GM21367 (cell line): ENCODE measurements around the gene PUM2.
"Not testable (repeated sequence)": the region's sequence is repeated elsewhere in the genome, so short reads cannot be mapped to it uniquely, and the experiment has no call there.

Source experiments
- ATAC-seq: cut with Tn5 transposase; IDR thresholded peaks from one replicate; pipeline ENCODE4 v1.9.1; 2021; ENCODE audit not compliant: unreplicated experiment

PUM2 gene

DNA sequence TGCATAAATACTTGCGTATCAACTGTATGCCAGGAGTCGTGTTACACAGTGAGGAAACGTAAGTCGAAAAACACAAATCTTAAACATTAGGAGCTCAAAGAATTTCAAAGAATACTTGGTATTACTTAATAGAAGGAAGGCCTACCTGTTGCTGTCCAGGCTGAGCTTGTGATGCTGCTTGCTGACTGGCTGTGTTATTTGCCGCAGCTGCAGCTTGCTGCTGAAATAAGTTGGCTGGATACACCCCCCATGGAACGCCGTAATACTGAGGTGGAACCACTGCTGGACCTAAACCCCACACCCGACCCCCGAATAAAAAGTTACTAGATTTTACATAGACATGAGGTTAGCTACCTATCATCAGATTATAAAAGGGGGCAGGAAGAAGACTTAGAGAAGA lies 56.4 kb downstream of the PUM2 start:
- ATAC-seq = no peak

DNA sequence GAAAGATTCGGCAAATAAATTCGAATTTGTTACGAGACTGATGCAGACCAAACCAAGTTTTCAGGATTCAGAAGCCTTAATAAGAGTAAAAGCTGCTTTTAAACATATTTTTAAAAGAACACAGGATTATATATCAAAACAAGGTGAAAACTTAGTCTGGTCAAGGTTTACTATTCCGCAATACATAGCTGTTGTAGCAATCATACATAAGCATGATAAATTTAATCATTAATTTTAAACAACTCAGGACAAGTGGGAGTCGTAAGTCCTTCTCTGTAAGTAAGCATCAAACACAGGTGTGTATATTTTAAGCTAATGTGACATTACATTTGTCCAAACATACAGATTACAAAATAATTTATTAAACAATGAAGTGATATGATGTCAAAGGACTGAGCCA lies 57.7 kb downstream of the PUM2 start:
- no peak for ATAC-seq

DNA sequence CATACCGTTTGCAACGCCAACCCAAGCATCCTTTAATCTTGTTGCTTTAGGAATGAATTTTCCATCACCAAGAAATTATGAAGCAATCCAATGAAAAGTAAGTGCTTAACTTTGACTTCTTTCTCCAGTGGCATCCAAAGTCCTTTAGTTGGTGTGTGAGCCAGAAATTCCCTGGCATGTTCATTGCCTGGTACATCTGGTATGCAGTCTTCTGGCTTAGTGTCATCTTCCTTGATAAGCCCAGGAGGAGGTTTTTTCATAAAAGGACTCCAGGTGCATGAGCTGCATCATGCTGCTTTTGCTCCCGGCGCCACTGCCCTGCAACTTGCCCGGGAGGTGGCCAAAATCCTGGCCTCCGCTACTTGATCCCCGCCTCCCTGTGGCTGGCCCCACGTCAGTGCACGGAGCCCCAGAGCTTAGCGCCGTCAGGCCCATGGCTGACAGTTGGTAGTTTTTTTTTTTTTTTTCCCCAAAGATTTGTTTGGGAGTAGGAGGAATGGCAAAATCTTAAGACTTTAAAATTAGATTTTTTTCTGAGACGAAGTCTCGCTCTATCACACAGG lies 58.7 kb downstream of the PUM2 start:
- no peak for ATAC-seq

DNA sequence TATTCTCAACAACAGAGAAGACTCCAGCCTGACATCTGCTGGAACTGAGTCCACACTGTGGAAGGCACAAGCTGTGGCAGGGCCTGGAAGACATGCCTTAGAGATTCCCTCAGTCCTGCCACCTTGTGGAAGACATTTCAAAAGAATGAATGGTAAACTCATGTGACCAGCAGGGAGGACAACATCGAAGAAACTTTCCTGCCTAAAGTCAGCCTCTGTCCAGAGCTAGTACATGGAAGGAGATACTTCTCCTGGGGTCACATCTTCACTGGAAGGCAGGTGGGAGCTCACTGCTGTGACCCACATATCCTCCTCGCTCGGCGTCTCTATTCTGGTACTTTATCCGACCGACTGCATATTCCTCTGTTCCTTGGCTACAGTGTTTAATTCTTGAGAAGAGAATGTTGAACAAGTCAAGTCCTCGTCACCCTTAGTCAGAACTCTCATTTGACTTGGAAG lies 59.5 kb downstream of the PUM2 start:
- ATAC-seq = peak; percentile 47

DNA sequence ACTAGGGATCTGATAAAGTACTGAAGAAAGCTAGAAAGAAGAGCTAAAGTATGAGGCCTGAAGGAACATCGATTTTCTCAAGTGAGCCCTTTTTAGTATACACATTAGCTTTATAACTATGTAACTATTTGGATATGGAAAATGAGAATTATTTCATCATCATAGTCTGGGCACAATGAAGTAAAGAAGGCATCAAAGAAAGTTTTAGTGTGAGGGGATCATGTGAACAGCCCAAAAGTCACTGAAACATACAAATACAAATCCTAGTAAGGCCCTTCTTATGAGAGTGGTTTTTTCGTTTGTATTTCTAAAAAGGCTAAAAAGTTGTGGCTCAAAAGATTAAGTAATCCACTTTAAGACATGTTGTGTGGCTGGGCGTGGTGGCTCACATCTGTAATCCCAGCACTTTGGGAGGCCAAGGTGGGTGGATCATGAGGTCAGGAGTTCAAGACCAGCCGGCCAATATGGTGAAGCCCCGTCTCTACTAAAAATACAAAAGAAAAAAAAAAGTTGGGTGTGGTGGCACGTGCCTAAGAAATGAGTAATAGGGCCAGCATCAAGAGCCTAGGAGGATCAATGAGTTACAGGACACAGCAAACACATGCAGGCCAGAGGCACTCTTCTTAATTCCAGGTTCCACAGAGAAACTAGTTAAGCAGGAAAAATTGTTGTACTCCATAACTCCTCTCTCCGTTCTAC lies 61.9 kb downstream of the PUM2 start:
- no peak for ATAC-seq

DNA sequence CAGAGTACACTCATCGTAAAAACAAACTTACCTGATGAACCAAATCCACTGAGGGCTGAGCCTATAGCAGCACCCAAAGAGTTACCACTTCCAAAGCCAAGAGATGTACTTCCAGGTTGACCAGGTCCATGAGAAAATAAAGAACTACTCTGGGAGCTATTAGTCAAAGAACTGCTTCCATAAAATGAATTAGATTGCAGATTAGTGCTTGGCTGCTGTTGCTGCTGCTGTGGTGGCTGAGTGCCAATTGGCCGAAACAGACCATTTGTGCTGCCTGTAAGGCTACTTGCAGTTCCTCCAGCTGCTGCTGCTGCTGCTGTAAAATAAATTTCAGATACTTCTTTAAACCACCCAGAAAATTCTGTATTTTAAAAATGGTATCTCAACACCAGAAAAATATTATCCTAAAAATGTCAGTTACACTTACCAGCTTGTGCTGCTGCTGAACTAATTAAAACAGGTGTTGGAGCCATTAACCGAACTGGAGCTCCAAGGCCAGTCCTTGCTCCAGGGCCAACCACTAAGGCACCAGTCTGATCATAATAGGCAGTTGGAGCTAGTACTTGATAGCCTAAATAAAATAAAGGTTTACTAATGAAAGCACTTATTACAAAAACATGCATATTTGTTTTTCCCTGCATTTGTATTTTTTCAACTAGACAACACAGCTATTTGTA lies 67.6 kb downstream of the PUM2 start:
- no peak for ATAC-seq

DNA sequence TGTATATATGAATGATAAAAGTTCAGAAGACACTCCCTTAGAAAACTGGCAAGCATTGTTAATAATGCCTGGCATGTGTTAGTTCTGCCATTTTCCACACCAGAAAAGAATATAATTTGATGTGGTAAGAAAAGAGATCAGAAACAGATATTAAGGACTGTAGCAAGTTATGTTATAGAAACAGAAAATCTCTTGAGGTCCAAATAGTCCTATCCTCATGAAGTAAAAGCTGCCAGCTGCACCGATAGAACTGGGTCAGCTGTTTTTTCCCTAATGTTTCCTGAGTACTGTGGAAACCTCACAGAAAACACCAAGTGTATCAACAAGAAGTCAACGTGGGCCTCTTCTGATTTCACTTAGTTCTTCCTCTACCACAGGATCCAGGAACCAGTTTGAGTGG lies 68.8 kb downstream of the PUM2 start:
- no peak for ATAC-seq

DNA sequence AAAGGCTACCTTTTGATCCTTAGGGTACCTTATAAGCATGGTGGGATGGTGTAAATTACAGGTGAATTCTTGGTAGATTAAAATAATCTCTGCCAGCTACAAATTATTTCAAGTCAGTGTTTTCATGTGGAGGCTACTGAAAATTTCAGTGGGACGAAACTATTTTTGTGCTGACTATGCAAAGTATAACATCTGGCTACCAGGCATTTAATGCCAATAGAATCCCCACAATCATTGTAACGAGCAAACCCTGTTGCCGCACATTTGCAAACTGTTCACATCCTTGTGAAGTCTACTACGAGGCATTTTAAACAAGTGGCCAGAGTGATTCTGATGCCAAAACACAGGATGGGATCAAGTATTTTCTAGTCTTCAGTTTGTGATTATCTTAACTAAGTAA lies 77.6 kb downstream of the PUM2 start:
- ATAC-seq = no peak

DNA sequence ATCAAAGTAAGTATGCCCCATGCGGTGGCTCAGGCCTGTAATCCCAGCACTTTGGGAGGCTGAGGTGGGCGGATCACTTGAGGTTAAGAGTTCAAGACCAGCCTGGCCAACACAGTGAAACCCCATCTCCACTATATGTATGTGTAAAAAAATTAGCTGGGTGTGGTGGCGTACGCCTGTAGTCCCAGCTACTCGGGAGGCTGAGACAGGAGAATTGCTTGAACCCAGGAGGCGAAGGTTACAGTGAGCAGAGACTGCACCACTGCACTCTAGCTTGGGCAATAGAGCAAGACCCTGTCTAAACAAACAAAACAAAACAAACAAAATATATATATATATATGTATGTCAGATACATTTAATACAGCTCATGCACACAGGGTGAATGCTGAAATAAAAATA lies 82.3 kb downstream of the PUM2 start:
- not testable (repeated sequence) for ATAC-seq

DNA sequence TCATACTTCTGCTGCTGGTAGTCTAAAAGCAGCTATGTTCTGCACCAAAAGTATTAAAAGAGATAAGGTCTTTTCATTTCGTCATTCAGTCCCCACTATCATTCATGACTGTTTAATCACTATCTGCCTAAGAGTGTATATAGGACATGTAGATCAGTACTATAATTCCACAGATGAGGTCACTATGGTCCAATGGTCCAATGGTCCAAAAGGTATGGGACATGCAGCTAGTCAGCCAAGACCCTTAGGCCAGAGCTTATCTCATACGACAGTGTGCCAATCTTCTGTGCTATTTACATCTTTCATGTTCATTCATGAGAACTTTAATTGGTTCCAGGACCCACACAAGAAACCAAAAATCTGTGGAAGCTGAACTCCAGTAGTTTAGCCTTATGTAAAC lies 83.1 kb downstream of the PUM2 start:
- no peak for ATAC-seq

DNA sequence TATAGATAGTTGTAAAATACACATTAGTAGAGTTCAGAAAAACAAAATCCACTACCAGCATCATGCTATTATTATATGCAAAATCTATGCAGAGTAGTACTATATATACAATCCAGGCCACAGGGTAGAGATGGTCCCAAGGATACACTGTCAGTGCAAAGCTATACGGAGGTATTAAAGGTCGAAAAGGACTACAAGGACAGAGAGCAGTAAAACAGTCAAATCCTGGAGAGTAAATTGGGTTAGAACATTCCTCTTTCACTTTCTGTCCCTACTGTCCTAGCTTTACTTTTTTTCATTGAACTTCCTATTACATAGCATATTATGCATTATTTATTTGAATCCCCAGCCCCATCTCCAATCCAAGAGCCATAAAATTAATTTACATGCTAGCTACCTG lies 86.0 kb downstream of the PUM2 start:
- ATAC-seq = no peak

DNA sequence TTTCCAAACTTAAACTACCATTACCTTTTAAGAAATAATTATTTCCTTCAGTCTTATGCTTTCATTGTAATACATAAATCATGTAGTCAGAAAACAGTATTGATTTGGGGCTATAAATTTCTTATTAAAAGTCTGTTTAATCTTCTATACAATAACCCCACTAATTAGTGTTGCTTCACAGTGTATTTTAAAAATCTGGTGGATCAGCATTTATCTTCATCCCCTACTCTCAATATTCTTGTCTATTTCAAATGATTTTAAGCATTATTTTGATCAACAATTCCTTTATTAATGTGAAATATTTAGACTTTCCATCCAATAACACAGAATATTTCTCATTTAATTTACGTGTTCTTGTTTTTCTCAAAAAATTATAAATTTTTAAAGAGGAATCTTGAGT lies 93.2 kb downstream of the PUM2 start:
- ATAC-seq = no peak

DNA sequence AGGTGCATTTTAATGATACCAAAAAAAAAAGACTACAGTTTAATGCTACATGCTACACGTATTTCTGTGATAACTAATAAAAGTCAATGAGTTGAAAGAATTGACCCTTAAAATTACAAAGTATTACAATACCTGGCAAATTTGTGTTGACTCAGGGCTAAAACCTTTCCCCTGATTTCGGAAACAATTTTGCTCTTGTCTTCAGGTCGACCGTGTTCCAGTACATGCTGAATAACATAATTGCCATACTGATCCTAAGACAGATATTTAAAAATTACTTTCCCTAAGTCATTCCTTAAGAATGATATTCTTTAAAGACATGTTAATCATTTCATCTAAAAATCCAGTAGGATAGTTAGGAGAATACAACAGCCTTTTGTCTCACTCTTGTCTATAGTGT lies 95.9 kb downstream of the PUM2 start:
- no peak for ATAC-seq

DNA sequence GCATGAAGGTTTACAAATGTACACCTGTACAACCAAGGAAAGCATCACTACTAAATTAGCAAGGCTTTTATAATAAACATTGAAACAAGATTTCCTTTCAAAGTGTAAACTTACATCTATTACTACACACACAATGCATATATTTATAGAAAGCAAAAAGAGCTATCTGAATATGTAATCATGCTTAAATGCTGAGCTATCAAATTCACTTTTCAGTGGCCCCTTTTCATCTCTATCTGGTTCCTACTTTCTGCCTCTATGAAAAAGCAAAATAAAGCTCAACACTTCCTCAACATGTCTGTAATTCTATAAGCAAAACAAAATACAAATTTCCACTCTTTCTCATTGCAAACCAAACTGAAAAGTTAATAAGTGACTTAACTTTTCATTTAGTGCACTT lies 100.2 kb downstream of the PUM2 start:
- no peak for ATAC-seq

DNA sequence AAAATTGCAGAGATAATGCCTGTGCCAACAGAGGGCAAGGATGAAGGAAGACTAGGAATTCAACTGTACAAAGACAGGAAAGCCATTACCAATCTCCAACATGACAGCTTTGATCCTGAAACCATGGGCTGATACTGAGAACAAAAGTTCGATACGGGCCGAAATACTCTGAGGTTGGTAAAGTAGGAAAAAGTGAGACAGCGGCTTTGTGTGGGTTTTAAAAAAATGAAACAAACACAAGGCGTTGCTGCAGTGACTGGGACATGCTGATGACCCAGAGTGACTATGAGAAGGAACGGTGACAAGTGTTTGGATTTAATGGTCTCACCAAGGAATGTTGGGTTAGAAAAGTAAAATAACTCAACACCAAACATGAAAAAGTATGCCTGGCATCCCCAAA lies 101.5 kb downstream of the PUM2 start:
- no peak for ATAC-seq

DNA sequence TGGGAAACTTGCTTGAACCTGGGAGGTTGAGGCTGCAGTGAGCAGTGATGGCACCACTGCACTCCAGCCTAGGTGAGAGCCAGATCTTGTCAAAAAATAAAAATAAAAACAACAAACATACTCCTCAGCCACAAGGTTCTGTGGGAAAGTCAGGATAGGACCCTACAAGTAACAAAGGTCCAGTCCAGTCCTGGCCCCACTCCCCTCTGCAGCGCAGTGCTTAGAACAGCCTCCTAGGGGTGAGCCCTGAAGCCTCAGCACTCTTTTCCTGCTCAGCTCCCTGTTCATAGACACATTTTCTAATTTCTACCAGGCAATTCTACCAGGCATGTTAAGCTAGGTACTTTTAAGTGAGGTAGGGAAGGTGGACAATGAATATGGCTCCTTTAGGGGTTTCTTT lies 103.6 kb downstream of the PUM2 start:
- no peak for ATAC-seq

DNA sequence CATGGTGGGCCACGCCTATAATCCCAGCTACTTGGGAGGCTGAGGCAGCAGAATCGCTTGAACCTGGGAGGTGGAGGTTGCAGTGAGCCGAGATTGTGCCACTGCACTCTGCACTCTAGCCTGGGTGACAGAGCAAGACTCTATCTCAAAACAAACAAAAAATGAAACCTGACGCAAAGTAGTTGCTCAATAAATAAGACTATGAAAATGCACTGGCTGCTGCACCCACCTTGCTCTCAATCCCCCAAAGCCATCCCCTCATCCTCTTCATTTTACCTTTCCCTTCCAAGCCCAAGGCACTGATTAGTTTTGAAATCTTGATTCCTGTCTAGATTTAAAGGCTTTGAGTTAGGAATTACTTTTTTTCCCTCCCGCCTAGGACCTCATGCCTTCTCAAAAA lies 107.0 kb downstream of the PUM2 start:
- not testable (repeated sequence) for ATAC-seq

DNA sequence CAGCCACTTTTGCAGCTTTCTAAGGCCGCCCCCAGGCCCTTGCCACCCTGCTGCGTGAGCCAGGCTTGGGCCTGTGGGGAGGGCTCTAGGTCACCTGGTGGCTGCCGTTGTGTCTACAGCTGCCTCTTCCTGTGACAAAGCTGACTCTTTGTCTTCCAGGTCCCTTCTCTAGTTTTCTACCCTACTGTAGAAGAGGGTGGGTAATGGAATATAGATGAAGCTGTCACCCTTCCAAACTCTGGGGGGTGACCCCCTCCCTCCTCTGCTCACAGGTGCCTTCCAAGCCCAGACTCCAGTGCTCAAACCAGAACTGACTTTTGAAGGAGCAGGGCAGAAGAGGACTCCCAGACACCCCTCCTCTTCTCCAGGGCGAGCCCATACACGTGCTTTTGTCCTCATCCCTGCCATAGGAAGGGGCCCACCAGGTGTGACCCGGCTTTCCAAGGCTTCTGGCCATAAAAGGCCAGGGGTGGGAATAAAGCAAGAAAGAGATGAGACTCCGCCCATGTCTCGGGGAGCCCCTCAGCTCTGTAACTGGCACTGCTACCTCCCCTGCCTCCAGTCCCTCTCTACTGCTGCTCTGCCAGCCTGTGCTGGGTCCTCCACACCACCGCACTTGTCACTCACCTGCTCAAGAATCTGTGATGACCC lies 107.8 kb downstream of the PUM2 start:
- ATAC-seq = no peak

DNA sequence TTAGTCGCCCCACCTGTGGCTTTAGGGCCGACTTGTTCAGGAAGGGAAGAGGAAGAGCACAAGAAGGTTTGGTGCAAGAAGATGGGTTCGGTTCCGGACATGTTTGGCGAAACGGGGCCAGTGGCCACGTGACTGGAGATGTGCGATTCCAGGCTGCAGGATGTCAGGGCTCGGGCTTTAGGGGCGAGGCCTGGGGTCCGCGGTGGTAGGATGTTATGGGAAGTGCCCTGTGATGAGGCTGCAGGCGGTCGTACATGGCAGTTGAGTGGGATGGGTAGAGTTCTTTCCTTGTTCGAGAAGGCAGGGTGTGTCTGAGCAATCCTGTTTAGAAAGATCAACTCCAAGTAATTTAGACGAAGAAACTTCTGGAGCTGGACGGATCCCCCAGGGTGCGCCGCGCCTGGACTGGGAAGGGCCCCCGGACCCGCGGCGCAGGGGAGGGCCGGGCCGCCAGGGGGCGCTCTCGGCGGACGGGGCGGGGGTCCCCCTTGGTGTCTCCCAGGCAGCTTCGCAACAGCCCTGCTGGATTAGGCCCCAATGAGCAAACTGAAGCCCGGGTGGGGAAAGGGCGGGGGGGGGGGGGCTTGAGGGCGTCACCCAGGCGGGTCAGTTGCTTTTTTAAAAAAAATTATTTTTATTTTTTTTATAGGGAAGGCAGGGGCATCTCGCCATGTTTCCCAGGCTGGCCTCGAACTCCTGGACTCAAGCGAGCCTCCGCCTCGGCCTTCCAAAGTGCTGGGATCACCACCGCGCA lies 108.5 kb downstream of the PUM2 start:
- ATAC-seq = no peak

DNA sequence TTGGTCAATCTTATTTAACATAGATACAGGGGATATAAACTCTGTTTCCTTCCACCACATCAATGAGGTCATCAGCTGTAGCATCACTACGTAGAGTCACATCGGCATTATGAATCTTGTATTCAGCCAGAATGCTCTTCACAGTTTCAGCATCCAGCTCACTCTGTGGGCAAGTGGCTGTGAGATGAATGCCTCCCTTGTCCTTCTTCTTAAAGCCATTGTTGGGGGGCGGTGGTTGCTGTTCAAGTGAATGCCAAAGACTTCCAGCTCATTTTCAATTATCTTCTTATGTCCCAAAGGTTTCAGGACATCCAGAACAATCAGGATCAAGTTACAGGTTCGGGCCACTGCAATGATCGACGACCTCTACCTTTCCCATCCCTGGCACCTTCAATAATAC lies 110.4 kb downstream of the PUM2 start:
- not testable (repeated sequence) for ATAC-seq

DNA sequence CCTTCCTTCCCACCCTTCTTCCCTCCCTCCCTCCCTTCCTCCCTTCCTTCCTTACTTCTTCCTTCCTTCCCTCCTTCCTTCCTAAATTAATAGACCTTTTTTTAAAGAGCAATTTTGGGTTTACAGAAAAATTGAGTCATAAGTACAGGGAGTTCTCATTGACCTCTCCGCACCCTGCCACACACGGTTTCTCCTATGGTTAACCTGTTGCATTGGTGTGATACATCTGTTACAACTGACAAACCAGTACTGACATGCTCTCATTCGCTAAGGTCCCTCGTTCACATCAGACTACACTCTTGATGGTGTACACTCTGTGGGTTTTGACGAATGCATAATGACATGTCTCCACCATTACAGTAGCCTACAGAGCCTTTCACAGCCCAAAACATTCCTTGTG lies 114.1 kb downstream of the PUM2 start:
- no peak for ATAC-seq
